Measurements from ENCODE around the gene ZBTB43.

ZBTB43 gene

DNA sequence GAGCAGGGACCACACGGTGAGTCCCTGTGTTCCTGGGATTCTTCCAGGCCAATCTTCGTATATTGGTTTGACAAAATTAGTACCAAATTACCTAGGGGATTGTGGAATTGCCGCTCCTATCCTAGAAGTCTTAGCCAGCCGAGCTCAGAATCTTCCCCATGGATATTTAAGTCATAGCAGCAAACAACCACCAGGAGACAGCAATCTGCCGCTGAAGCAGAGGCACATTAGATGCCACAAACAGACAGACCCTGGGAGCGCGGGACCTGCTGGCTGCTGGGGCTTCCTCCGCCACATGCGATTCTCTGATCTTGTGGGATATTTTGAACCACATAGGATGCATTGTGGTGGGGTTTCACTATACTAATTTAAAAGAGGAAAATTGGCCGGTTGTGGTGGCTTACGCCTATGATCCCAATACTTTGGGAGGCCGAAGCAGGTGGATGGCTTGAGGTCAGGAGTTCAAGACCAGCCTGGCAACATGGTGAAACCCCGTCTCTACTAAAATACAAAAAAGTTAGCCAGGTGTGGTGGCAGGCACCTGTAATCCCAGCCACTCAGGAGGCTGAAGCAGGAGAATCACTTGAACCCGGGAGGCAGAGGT is 31.7 kb upstream of the ZBTB43 start:
- H2BK12ac ChIP-seq (ENCODE audit: low read length) = no peak overlapping the region
- no peak overlapping the region for H2AFZ ChIP-seq (ENCODE audit: low read length)
- no peak overlapping the region for H3K4me2 ChIP-seq (ENCODE audit: insufficient read depth, low read length, poor library complexity, severe bottlenecking)
- no peak overlapping the region for H3K9ac ChIP-seq (ENCODE audit: low read depth, low read length, poor library complexity)
- WGBS, 2 donors (ENCODE audit: extremely low coverage in 2 of 2, insufficient read length in 2 of 2, insufficient replicate concordance in 1 of 2) = no CpG with 5 or more reads among the region's 14 CpGs
- H2BK15ac ChIP-seq (ENCODE audit: low read length) = no peak overlapping the region
- H3K9me3 ChIP-seq (replicated peaks in 1 of 2; ENCODE audit: control insufficient read depth in 2 of 2, insufficient read depth in 1 of 2, low read depth in 1 of 2, low read length in 2 of 2) = peaks cover 0 to 2% of the 10 kb centered on the region in 2 donors
- no peak overlapping the region for H2BK120ac ChIP-seq (ENCODE audit: low read depth, low read length)
- H3K23ac ChIP-seq (ENCODE audit: low read depth, low read length, poor library complexity) = no peak overlapping the region
- H3K4me1 ChIP-seq (ENCODE audit: control insufficient read depth in 2 of 2, insufficient read depth in 1 of 2, low read depth in 1 of 2, low read length in 2 of 2) = no peaks in the 10 kb centered on the region
- peaks cover 0 to 3% (median 0%) of the 10 kb centered on the region in 3 experiments for H3K27me3 ChIP-seq (ENCODE audit: control insufficient read depth in 3 of 3, insufficient read depth in 3 of 3, low read depth in 1 of 3, low read length in 3 of 3)
- no peak overlapping the region for H3K27ac ChIP-seq (replicated peaks; ENCODE audit: low read length)
- H3K79me1 ChIP-seq (ENCODE audit: low read depth, low read length) = no peaks in the 10 kb centered on the region
- no peak overlapping the region for H4K8ac ChIP-seq (ENCODE audit: low read depth, low read length)
- no peak overlapping the region for H2AK5ac ChIP-seq (ENCODE audit: low read depth, low read length)
- H3K18ac ChIP-seq (ENCODE audit: low read length) = no peak overlapping the region
- H4K91ac ChIP-seq (ENCODE audit: low read depth, low read length, poor library complexity) = no peak overlapping the region
- no peak overlapping the region for H2BK5ac ChIP-seq (ENCODE audit: low read length)
- H3K4me3 ChIP-seq (ENCODE audit: low read length in 2 of 2) = no peak overlapping the region
- no peak overlapping the region for H3K14ac ChIP-seq (ENCODE audit: low read length)
- DNase-seq (ENCODE audit: low spot score) = no peak
- no peaks in the 10 kb centered on the region for H3K36me3 ChIP-seq (replicated peaks in 1 of 2; ENCODE audit: control insufficient read depth in 2 of 2, insufficient read depth in 2 of 2, low read length in 2 of 2)
- no peak overlapping the region for H3K4ac ChIP-seq (ENCODE audit: low read length)

DNA sequence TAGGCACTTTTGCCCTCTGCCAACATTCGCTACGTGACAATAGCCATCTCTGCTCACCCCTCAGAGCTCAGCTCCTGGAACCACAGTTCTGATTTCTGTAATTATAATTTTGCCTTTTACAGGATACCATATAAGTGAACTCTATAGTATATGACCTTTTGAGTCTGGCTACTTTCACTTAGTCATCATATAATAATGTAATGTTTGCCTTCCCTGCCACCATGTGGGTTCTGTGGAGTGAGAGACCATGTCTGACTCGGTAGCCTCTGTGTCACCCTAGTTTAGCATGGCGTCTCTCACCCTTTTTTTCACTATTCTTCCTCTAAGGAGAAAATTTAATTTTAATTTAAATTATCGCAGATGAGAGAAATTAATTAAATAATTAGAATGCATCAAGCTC is 28.9 kb upstream of the ZBTB43 start:
- Histone ChIP-seq H3K27ac (replicated peaks; ENCODE audit: low read length) (no peak overlapping the region), H3K79me1 (ENCODE audit: low read depth, low read length) (no peaks in the 10 kb centered on the region), H3K18ac (ENCODE audit: low read length) (no peak overlapping the region), H3K4me3 (ENCODE audit: low read length in 2 of 2) (no peak overlapping the region), H3K14ac (ENCODE audit: low read length) (no peak overlapping the region), H3K23ac (ENCODE audit: low read depth, low read length, poor library complexity) (no peak overlapping the region), H2AFZ (ENCODE audit: low read length) (no peak overlapping the region), H3K36me3 (replicated peaks in 1 of 2; ENCODE audit: control insufficient read depth in 2 of 2, insufficient read depth in 2 of 2, low read length in 2 of 2) (no peaks in the 10 kb centered on the region), H3K4me2 (ENCODE audit: insufficient read depth, low read length, poor library complexity, severe bottlenecking) (no peak overlapping the region), H2BK12ac (ENCODE audit: low read length) (no peak overlapping the region), H2AK5ac (ENCODE audit: low read depth, low read length) (no peak overlapping the region), H4K91ac (ENCODE audit: low read depth, low read length, poor library complexity) (no peak overlapping the region), H3K4me1 (ENCODE audit: control insufficient read depth in 2 of 2, insufficient read depth in 1 of 2, low read depth in 1 of 2, low read length in 2 of 2) (no peaks in the 10 kb centered on the region), H2BK5ac (ENCODE audit: low read length) (no peak overlapping the region), H2BK15ac (ENCODE audit: low read length) (no peak overlapping the region), H3K9ac (ENCODE audit: low read depth, low read length, poor library complexity) (no peak overlapping the region), H3K9me3 (replicated peaks in 1 of 2; ENCODE audit: control insufficient read depth in 2 of 2, insufficient read depth in 1 of 2, low read depth in 1 of 2, low read length in 2 of 2) (peaks cover 0 to 2% of the 10 kb centered on the region in 2 donors), H2BK120ac (ENCODE audit: low read depth, low read length) (no peak overlapping the region), H3K27me3 (ENCODE audit: control insufficient read depth in 3 of 3, insufficient read depth in 3 of 3, low read depth in 1 of 3, low read length in 3 of 3) (peaks cover 0 to 11% (median 0%) of the 10 kb centered on the region in 3 experiments), H4K8ac (ENCODE audit: low read depth, low read length) (no peak overlapping the region), H3K4ac (ENCODE audit: low read length) (no peak overlapping the region)
- no peak for DNase-seq (ENCODE audit: low spot score)
- WGBS, 2 donors (ENCODE audit: extremely low coverage in 2 of 2, insufficient read length in 2 of 2, insufficient replicate concordance in 1 of 2) = no CpG with 5 or more reads among the region's 5 CpGs

DNA sequence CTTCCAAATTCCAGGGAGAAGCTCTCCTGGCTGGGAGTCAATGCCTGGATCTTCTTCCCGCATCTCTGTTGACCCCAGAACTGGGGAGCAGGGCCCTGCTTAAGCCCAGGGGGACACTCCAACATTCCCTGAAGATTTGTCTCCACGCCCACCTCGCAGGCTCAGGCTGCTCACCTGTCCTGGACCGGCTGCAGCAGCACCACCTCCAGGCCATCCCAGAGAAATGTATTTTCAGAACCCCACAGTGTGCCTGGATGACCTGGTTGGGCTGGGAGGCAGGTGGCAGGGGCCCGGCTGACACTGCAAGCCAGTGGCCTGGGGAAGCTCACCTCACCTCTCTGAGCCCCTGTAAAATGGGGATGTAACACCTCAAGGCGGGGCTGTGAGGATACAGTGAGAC is 27.1 kb upstream of the ZBTB43 start:
- Histone ChIP-seq H3K4ac (ENCODE audit: low read length) (no peak overlapping the region), H3K27me3 (ENCODE audit: control insufficient read depth in 3 of 3, insufficient read depth in 3 of 3, low read depth in 1 of 3, low read length in 3 of 3) (peaks cover 0 to 17% (median 2%) of the 10 kb centered on the region in 3 experiments), H2AK5ac (ENCODE audit: low read depth, low read length) (no peak overlapping the region), H3K4me1 (ENCODE audit: control insufficient read depth in 2 of 2, insufficient read depth in 1 of 2, low read depth in 1 of 2, low read length in 2 of 2) (no peaks in the 10 kb centered on the region), H3K18ac (ENCODE audit: low read length) (no peak overlapping the region), H2AFZ (ENCODE audit: low read length) (no peak overlapping the region), H2BK120ac (ENCODE audit: low read depth, low read length) (no peak overlapping the region), H3K36me3 (replicated peaks in 1 of 2; ENCODE audit: control insufficient read depth in 2 of 2, insufficient read depth in 2 of 2, low read length in 2 of 2) (no peaks in the 10 kb centered on the region), H3K23ac (ENCODE audit: low read depth, low read length, poor library complexity) (no peak overlapping the region), H4K91ac (ENCODE audit: low read depth, low read length, poor library complexity) (no peak overlapping the region), H2BK12ac (ENCODE audit: low read length) (no peak overlapping the region), H3K79me1 (ENCODE audit: low read depth, low read length) (no peaks in the 10 kb centered on the region), H2BK15ac (ENCODE audit: low read length) (no peak overlapping the region), H3K4me2 (ENCODE audit: insufficient read depth, low read length, poor library complexity, severe bottlenecking) (no peak overlapping the region), H3K27ac (replicated peaks; ENCODE audit: low read length) (no peak overlapping the region), H3K4me3 (ENCODE audit: low read length in 2 of 2) (no peak overlapping the region), H3K9me3 (replicated peaks in 1 of 2; ENCODE audit: control insufficient read depth in 2 of 2, insufficient read depth in 1 of 2, low read depth in 1 of 2, low read length in 2 of 2) (peaks cover 0 to 2% of the 10 kb centered on the region in 2 donors), H3K9ac (ENCODE audit: low read depth, low read length, poor library complexity) (no peak overlapping the region), H2BK5ac (ENCODE audit: low read length) (no peak overlapping the region), H3K14ac (ENCODE audit: low read length) (no peak overlapping the region), H4K8ac (ENCODE audit: low read depth, low read length) (no peak overlapping the region)
- DNase-seq (ENCODE audit: low spot score) = no peak
- WGBS, 2 donors (ENCODE audit: extremely low coverage in 2 of 2, insufficient read length in 2 of 2, insufficient replicate concordance in 1 of 2) = no CpG with 5 or more reads among the region's 6 CpGs

DNA sequence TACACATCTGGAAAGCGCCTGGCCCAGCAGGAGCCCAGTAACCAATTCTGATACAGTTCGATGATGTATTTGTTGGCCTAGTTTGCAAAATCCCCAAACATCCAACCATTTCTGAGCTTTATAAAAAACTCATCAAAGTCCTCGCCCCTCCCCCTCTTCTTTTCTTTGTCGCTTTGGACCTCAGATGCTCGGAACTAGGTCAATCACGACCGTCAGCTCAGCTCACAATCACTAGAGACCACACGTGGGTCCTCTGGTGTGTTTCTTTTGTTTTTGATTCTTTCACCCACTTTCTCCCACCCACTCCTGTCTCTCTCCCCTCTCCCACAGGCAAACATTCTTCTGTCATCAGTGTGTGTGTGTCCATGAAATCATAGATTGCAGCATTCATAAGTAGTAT is 26.7 kb upstream of the ZBTB43 start:
- Histone ChIP-seq H3K36me3 (replicated peaks in 1 of 2; ENCODE audit: control insufficient read depth in 2 of 2, insufficient read depth in 2 of 2, low read length in 2 of 2) (no peaks in the 10 kb centered on the region), H3K23ac (ENCODE audit: low read depth, low read length, poor library complexity) (no peak overlapping the region), H3K14ac (ENCODE audit: low read length) (no peak overlapping the region), H2AK5ac (ENCODE audit: low read depth, low read length) (no peak overlapping the region), H3K27me3 (ENCODE audit: control insufficient read depth in 3 of 3, insufficient read depth in 3 of 3, low read depth in 1 of 3, low read length in 3 of 3) (peaks cover 0 to 17% (median 2%) of the 10 kb centered on the region in 3 experiments), H3K27ac (replicated peaks; ENCODE audit: low read length) (no peak overlapping the region), H3K9me3 (replicated peaks in 1 of 2; ENCODE audit: control insufficient read depth in 2 of 2, insufficient read depth in 1 of 2, low read depth in 1 of 2, low read length in 2 of 2) (peaks cover 0 to 2% of the 10 kb centered on the region in 2 donors), H2AFZ (ENCODE audit: low read length) (no peak overlapping the region), H2BK12ac (ENCODE audit: low read length) (no peak overlapping the region), H4K91ac (ENCODE audit: low read depth, low read length, poor library complexity) (no peak overlapping the region), H4K8ac (ENCODE audit: low read depth, low read length) (no peak overlapping the region), H3K18ac (ENCODE audit: low read length) (no peak overlapping the region), H2BK5ac (ENCODE audit: low read length) (no peak overlapping the region), H3K4ac (ENCODE audit: low read length) (no peak overlapping the region), H2BK120ac (ENCODE audit: low read depth, low read length) (no peak overlapping the region), H3K4me3 (ENCODE audit: low read length in 2 of 2) (no peak overlapping the region), H2BK15ac (ENCODE audit: low read length) (no peak overlapping the region), H3K9ac (ENCODE audit: low read depth, low read length, poor library complexity) (no peak overlapping the region), H3K79me1 (ENCODE audit: low read depth, low read length) (no peaks in the 10 kb centered on the region), H3K4me1 (ENCODE audit: control insufficient read depth in 2 of 2, insufficient read depth in 1 of 2, low read depth in 1 of 2, low read length in 2 of 2) (no peaks in the 10 kb centered on the region), H3K4me2 (ENCODE audit: insufficient read depth, low read length, poor library complexity, severe bottlenecking) (no peak overlapping the region)
- DNase-seq (ENCODE audit: low spot score) = no peak
- WGBS, 2 donors (ENCODE audit: extremely low coverage in 2 of 2, insufficient read length in 2 of 2, insufficient replicate concordance in 1 of 2) = no CpG with 5 or more reads among the region's 8 CpGs
